ENCODE data around the gene HOXB8. TPM values are rescaled to one million over a fixed set of nuclear protein-coding genes. Genes with fewer than 3 reads are reported as not detected.

Gene HOXB8
- polyA plus RNA-seq, 1 donor from 2014 or later: not detected

DNA sequence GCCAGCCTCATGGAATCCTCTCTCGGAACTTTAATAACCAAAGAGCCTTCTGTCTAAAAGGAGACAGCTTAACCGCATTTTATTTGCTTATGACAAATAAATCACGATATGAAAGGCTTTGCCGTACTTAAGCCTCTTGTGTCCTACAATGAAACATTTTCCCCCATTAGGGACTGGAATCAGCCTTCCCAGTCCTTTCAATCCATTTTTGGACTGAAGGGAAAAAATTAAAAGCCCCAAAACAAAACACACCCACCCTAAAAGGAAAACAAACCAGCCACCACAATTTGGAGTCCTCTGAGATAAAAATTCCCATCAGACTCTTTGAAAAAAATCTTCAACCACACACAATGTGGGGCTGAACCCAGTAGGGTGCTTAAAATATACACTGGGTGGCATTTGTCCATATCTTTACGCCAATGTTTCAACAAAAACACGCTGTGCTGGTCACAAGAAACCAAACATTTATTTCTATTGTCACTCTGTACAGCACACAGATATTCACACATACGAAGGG lies 40.0 kb downstream of the HOXB8 start:
- Histone ChIP-seq H3K9me2 (ENCODE audit: insufficient read depth, low read length) (no peaks in the 10 kb centered on the region), H3F3A (ENCODE audit: insufficient read depth, low read length, poor library complexity, severe bottlenecking) (no peaks in the 10 kb centered on the region), H4K20me1 (ENCODE audit: insufficient read depth) (no peaks in the 10 kb centered on the region), H3K36me3 (ENCODE audit: insufficient read depth, low read length) (no peaks in the 10 kb centered on the region), H3K79me2 (replicated peaks; ENCODE audit: insufficient read depth, low read length) (no peaks in the 10 kb centered on the region), H3K4me2 (ENCODE audit: low read length) (no peak overlapping the region), H3K9me3 (ENCODE audit: low read length) (no peaks in the 10 kb centered on the region), H2AFZ (ENCODE audit: low read depth, low read length) (no peak overlapping the region), H3K27me3 (ENCODE audit: insufficient read depth, low read depth, low read length) (peaks cover 98% of the 10 kb centered on the region), H3K27ac (ENCODE audit: low read length) (no peak overlapping the region), H3K9ac (ENCODE audit: low read length) (no peak overlapping the region), H3K4me3 (ENCODE audit: low read length) (no peak overlapping the region)
- TF ChIP-seq TAF1 (IDR thresholded peaks at IDR 0.05; ENCODE audit: low read depth): no peak
- no peak for TF ChIP-seq EZH2 (IDR thresholded peaks at IDR 0.05; ENCODE audit: borderline replicate concordance, insufficient read depth, low read length, poor library complexity, severe bottlenecking)
- no peak for TF ChIP-seq SMC3 (conservative IDR thresholded peaks at IDR 0.05; ENCODE audit: poor library complexity)
- TF ChIP-seq, protein P1, sequence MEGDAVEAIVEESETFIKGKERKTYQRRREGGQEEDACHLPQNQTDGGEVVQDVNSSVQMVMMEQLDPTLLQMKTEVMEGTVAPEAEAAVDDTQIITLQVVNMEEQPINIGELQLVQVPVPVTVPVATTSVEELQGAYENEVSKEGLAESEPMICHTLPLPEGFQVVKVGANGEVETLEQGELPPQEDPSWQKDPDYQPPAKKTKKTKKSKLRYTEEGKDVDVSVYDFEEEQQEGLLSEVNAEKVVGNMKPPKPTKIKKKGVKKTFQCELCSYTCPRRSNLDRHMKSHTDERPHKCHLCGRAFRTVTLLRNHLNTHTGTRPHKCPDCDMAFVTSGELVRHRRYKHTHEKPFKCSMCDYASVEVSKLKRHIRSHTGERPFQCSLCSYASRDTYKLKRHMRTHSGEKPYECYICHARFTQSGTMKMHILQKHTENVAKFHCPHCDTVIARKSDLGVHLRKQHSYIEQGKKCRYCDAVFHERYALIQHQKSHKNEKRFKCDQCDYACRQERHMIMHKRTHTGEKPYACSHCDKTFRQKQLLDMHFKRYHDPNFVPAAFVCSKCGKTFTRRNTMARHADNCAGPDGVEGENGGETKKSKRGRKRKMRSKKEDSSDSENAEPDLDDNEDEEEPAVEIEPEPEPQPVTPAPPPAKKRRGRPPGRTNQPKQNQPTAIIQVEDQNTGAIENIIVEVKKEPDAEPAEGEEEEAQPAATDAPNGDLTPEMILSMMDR (IDR thresholded peaks at IDR 0.05; ENCODE audit: poor library complexity, severe bottlenecking): no peak
- TF ChIP-seq, protein P2, sequence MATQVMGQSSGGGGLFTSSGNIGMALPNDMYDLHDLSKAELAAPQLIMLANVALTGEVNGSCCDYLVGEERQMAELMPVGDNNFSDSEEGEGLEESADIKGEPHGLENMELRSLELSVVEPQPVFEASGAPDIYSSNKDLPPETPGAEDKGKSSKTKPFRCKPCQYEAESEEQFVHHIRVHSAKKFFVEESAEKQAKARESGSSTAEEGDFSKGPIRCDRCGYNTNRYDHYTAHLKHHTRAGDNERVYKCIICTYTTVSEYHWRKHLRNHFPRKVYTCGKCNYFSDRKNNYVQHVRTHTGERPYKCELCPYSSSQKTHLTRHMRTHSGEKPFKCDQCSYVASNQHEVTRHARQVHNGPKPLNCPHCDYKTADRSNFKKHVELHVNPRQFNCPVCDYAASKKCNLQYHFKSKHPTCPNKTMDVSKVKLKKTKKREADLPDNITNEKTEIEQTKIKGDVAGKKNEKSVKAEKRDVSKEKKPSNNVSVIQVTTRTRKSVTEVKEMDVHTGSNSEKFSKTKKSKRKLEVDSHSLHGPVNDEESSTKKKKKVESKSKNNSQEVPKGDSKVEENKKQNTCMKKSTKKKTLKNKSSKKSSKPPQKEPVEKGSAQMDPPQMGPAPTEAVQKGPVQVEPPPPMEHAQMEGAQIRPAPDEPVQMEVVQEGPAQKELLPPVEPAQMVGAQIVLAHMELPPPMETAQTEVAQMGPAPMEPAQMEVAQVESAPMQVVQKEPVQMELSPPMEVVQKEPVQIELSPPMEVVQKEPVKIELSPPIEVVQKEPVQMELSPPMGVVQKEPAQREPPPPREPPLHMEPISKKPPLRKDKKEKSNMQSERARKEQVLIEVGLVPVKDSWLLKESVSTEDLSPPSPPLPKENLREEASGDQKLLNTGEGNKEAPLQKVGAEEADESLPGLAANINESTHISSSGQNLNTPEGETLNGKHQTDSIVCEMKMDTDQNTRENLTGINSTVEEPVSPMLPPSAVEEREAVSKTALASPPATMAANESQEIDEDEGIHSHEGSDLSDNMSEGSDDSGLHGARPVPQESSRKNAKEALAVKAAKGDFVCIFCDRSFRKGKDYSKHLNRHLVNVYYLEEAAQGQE (IDR thresholded peaks at IDR 0.05; ENCODE audit: borderline replicate concordance): no peak
- TF ChIP-seq EP300 (conservative IDR thresholded peaks at IDR 0.05; ENCODE audit: poor library complexity, severe bottlenecking): no peak
- no peak for TF ChIP-seq POLR2AphosphoS5 (IDR thresholded peaks at IDR 0.05)
- TF ChIP-seq RAD21 (conservative IDR thresholded peaks at IDR 0.05): no peak
- no peak for TF ChIP-seq MXI1 (conservative IDR thresholded peaks at IDR 0.05; ENCODE audit: poor library complexity, severe bottlenecking)

DNA sequence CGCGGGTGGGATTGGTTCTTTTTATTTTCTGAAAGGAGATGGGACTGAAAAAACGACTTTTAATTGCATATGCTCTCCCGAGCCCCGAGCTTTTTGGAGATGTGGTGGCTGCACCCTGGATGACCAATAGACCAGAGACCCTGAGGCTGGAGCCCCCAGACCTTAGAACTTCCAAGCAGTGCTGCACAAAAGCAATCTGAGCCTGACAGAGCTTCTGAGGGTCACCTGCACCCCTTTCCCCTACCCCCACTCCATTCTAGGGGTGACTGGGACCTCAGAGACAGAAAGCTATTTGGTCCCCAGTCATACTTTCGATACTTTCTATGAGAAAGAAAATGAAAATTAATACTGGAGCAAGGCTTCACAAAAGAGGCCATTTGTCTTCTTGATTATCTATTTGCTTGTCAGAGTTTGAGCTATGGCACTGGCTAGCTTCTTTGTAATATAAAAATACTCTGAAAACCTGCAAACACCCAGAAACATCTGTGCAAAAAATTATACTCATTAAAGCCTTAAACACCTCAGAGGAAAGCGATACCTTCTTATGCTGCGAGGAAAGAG lies 40.5 kb downstream of the HOXB8 start:
- Histone ChIP-seq H3K9me2 (ENCODE audit: insufficient read depth, low read length) (no peaks in the 10 kb centered on the region), H3F3A (ENCODE audit: insufficient read depth, low read length, poor library complexity, severe bottlenecking) (no peaks in the 10 kb centered on the region), H3K9ac (ENCODE audit: low read length) (no peak overlapping the region), H3K27ac (ENCODE audit: low read length) (no peak overlapping the region), H3K79me2 (replicated peaks; ENCODE audit: insufficient read depth, low read length) (no peaks in the 10 kb centered on the region), H3K9me3 (ENCODE audit: low read length) (no peaks in the 10 kb centered on the region), H3K4me3 (ENCODE audit: low read length) (no peak overlapping the region), H3K4me2 (ENCODE audit: low read length) (no peak overlapping the region), H4K20me1 (ENCODE audit: insufficient read depth) (no peaks in the 10 kb centered on the region), H3K27me3 (ENCODE audit: insufficient read depth, low read depth, low read length) (peaks cover 98% of the 10 kb centered on the region), H2AFZ (ENCODE audit: low read depth, low read length) (no peak overlapping the region), H3K36me3 (ENCODE audit: insufficient read depth, low read length) (no peaks in the 10 kb centered on the region)
- TF ChIP-seq EZH2 (IDR thresholded peaks at IDR 0.05; ENCODE audit: borderline replicate concordance, insufficient read depth, low read length, poor library complexity, severe bottlenecking): no peak
- no peak for TF ChIP-seq TAF1 (IDR thresholded peaks at IDR 0.05; ENCODE audit: low read depth)
- TF ChIP-seq RAD21 (conservative IDR thresholded peaks at IDR 0.05): no peak
- TF ChIP-seq SMC3 (conservative IDR thresholded peaks at IDR 0.05; ENCODE audit: poor library complexity): no peak
- TF ChIP-seq, protein P1 (IDR thresholded peaks at IDR 0.05; ENCODE audit: poor library complexity, severe bottlenecking): no peak
- TF ChIP-seq POLR2AphosphoS5 (IDR thresholded peaks at IDR 0.05): no peak
- TF ChIP-seq, protein P2 (IDR thresholded peaks at IDR 0.05; ENCODE audit: borderline replicate concordance): no peak
- TF ChIP-seq MXI1 (conservative IDR thresholded peaks at IDR 0.05; ENCODE audit: poor library complexity, severe bottlenecking): no peak
- no peak for TF ChIP-seq EP300 (conservative IDR thresholded peaks at IDR 0.05; ENCODE audit: poor library complexity, severe bottlenecking)

All from neural cell (in vitro differentiated cells).